GM12891 (cell line): ENCODE results near the gene GSTO2.

Experiments
- DNase-seq: peaks from one replicate; pipeline ENCODE4 v3.0.0; 2011; ENCODE audit warnings: low spot score; ENCODE audit not compliant: insufficient read length
- FAIRE-seq: peaks from 2 replicates; lab custom pipeline; 2011; peaks lifted over from hg19 to GRCh38; lab: Jason Lieb, UNC
- PAX5 ChIP-seq: IDR thresholded peaks from 2 replicates; pipeline ENCODE4 v1.6.1; 2011; ENCODE audit warnings: low read length, moderate library complexity, mild to moderate bottlenecking; ENCODE audit not compliant: insufficient read depth, severe bottlenecking
- POLR2A ChIP-seq: IDR thresholded peaks from 2 replicates; pipeline ENCODE4 v1.6.1; 2011; ENCODE audit warnings: low read depth, low read length, control low read depth
- POLR2AphosphoS5 ChIP-seq: IDR thresholded peaks from 2 replicates; pipeline ENCODE4 v1.6.1; 2011; ENCODE audit warnings: low read depth, low read length, control low read depth
- POU2F2 ChIP-seq: IDR thresholded peaks from 2 replicates; pipeline ENCODE4 v1.6.1; 2011; ENCODE audit warnings: low read depth, mild to moderate bottlenecking, control low read depth, low read length, moderate library complexity
- SPI1 ChIP-seq: IDR thresholded peaks from 2 replicates; pipeline ENCODE4 v1.6.1; 2011; ENCODE audit warnings: low read depth, low read length, control low read depth
- TAF1 ChIP-seq: IDR thresholded peaks from 2 replicates; pipeline ENCODE4 v1.6.1; 2011; ENCODE audit warnings: low read depth, low read length, control low read depth

Gene GSTO2

DNA sequence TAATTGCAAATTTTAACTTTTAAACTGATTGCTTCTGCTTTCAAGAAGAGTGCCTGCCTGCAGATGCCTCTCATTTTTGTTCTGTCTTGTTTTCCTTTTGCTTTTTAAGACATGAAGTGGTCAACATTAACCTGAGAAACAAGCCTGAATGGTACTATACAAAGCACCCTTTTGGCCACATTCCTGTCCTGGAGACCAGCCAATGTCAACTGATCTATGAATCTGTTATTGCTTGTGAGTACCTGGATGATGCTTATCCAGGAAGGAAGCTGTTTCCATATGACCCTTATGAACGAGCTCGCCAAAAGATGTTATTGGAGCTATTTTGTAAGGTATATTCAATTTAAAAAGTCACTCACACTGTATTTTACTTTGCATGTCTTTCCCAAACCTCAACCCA, 8.8 kb downstream of the GSTO2 start:
- TF ChIP-seq TAF1 (no peak), PAX5 (no peak), POLR2AphosphoS5 (no peak), SPI1 (no peak), POU2F2 (no peak), POLR2A (no peak)
- no peak for DNase-seq
- FAIRE-seq: no peak

DNA sequence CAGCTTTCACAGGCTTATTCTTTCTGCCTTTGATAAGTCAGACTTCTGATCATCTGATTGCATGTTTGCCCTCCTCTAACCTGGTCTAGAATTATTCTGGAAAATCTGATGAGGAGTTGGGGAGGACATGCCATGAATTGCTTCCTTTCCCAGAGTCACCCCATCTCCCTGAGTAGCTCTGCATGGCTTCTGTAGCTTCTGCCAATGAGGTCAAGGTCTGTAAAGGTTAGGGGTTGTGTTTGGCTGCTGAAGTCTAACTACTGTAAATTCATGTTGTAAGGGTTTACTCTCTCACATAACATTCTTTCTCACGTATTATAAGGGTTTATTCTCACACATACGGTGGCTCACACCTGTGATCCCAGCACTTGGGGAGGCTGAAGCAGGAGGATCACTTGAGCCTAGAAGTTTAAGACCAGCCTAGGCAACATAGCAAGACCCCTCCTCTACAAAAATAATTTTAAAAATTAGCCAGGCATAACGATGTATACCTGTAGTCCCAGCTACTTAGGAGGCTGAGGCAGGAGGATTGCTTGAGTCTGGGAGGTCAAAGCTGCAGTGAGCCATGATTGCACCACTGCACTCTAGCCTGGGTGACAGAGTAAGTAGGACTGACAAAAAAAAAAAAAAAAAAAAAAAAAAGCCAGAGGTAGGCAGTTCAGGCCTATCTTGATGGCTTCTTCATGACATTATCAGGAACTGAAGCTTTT, 10.7 kb downstream of the GSTO2 start:
- DNase-seq (no peak), FAIRE-seq (no peak)
- no peak for TF ChIP-seq TAF1
- TF ChIP-seq SPI1: no peak
- TF ChIP-seq PAX5: no peak

DNA sequence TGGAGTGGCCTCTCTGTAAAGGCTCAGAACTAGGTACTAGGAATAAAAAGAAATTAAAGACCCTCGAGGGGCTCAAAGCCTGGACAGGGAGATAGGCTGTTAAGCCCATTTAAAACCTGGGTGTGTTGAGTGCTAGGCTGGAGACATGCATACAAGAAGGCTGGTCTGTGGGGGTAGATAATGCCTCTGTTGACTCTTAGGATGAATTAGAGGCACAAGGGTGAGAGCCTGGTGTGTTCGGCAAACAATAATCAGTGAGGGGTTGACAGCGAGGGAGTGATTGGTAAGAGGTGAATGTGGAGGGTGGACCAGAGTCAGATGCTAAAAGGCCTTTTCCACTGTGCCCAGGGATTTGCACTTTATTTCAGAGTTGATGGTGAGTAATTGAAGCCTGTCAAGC, 12.7 kb downstream of the GSTO2 start:
- TF ChIP-seq TAF1 (no peak), SPI1 (no peak), POU2F2 (no peak), POLR2A (no peak), POLR2AphosphoS5 (no peak), PAX5 (no peak)
- no peak for FAIRE-seq
- no peak for DNase-seq

DNA sequence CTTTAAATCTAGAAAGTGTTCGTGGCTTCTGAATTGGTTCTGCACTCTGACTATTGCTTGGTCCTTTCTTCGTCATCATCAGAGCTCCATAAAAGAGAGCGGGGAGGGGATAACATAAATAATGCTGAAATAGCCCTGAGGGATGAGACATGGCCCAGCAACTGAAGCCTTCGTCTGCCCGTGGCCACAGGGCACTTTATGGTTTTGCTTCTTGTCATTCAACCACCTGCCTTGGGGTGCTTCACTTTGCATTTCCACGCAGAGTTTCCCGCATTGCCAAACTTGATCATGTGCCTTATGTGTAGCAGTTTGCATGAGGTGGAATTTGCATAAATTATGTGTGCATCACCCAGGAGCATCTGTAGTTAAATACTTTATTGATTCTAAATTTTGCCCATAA, 15.9 kb downstream of the GSTO2 start:
- TF ChIP-seq SPI1 (no peak), POLR2AphosphoS5 (no peak), TAF1 (no peak), POLR2A (no peak), POU2F2 (no peak), PAX5 (no peak)
- FAIRE-seq (no peak), DNase-seq (no peak)

DNA sequence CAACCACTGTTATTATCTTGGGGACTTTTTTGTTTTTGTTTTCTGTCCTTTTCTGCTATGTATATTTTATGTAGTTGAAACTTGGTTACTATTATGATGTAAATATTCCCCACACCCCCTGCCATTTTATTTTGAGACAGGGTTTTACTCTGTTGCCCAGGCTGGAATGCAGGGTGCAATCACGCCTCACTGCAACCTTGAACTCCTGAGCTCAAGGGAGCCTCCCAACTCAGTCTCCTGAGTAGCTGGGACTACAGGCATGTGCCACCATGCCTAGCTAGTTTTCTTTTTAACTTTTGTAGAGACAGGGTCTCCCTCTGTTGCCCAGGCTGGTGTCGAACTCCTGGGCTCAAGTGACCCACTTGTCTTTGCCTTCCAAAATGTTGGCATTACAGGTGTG, 18.0 kb downstream of the GSTO2 start:
- no peak for TF ChIP-seq TAF1
- no peak for TF ChIP-seq POLR2A
- TF ChIP-seq PAX5: no peak
- TF ChIP-seq POU2F2: no peak
- no peak for TF ChIP-seq SPI1
- no peak for TF ChIP-seq POLR2AphosphoS5
- FAIRE-seq (no peak), DNase-seq (no peak)

DNA sequence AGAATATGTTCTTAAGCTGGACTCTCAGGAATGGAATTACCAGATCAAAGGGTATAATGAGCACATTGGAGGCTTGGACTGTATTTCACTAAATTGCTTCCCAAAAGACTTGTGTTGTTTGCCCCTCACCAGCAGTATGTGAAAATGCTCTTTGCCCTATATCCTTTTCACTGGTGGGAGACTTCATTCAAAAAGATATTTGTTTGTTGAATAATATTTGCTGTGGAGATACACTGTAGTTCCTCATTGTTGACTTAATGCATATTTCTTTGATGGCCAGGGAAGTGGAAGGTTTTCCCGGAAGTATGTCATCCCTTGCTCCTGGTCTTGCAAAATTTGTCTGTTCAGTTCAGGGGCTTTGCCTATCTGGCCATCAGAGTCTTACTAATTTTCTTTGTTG, 19.4 kb downstream of the GSTO2 start:
- TF ChIP-seq POU2F2 (no peak), POLR2A (no peak)
- FAIRE-seq (no peak), DNase-seq (no peak)

DNA sequence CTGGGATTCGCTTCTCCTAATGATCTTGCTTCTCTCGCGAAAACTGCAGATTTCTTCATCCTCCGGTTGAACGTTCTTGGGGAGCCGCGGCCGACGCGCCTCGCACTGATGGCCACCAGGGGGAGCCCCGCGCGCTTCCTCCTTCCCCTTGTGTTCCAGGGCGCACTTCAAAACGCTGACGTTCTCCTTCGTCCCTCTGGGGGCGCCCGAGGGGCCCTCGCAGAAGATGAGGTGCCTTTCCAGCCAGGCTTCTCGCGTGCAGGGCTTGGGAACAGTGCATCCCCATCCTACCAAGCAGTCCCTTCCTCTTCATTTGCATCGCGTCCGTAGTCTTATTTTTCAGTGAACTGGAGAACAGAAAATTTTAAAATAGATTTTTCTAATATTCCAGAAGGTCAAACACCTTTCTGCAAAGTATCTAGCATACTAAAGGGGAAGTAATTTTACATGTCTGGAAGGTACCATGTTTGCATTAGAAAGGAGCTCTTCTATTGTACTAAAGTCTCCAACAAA, 22.5 kb downstream of the GSTO2 start:
- TF ChIP-seq SPI1 (peak; percentile 61), POLR2A (no peak)
- DNase-seq (peak; percentile 68), FAIRE-seq (peak; percentile 82)

DNA sequence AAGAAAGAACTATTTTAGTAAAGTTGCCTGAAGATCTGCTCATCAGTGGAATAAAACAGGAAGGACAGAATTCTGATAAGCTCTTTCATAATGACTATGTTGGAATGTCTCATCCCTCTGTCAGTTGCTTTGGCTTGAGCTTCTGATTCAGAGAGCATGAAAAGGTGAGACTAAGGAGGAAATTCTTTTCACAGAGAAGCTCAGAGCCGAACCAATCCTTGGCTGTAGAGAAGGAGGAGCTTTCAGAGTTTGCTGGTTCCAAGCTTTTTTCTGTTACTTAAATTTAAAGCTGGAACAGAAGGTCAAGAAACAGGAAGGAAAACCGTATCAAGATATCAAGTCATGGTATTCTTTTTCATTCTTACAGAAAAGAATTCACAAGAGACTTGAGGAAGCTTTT, 24.0 kb downstream of the GSTO2 start:
- DNase-seq: no peak

DNA sequence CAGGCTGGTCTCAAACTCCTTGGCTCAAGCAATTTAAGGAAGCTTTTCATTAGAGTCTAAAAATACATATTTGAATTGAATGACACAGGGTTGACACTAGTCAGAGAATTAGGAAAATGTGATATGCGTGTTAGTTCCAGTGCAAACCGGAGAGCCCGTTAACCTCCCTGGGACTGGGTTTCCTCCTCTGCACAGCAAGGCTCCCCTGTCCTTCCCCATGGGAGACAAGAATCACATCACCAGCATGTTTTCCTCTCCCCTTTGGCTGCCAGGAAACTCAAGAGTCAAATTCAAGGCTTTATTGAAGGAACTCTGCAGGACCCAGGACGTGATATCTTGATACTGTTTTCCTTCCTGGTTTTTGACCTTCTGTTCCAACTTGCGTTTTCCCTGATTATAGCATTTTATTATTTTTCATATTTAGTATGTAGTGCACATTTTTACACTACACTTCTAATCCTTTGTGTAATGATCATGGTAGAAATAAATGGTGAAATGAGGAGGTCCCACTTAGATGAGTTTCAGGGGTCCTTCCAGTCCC, 24.9 kb downstream of the GSTO2 start:
- DNase-seq (no peak), FAIRE-seq (no peak)
- TF ChIP-seq POLR2AphosphoS5 (no peak), POU2F2 (no peak), POLR2A (no peak), PAX5 (no peak), TAF1 (no peak), SPI1 (no peak)

More for the DNA sequence above, 24.0 kb downstream of the GSTO2 start:
- TF ChIP-seq POU2F2: no peak
- TF ChIP-seq POLR2AphosphoS5: no peak
- no peak for TF ChIP-seq POLR2A
- no peak for TF ChIP-seq PAX5
- no peak for TF ChIP-seq TAF1
- TF ChIP-seq SPI1: no peak
- FAIRE-seq: no peak

DNA sequence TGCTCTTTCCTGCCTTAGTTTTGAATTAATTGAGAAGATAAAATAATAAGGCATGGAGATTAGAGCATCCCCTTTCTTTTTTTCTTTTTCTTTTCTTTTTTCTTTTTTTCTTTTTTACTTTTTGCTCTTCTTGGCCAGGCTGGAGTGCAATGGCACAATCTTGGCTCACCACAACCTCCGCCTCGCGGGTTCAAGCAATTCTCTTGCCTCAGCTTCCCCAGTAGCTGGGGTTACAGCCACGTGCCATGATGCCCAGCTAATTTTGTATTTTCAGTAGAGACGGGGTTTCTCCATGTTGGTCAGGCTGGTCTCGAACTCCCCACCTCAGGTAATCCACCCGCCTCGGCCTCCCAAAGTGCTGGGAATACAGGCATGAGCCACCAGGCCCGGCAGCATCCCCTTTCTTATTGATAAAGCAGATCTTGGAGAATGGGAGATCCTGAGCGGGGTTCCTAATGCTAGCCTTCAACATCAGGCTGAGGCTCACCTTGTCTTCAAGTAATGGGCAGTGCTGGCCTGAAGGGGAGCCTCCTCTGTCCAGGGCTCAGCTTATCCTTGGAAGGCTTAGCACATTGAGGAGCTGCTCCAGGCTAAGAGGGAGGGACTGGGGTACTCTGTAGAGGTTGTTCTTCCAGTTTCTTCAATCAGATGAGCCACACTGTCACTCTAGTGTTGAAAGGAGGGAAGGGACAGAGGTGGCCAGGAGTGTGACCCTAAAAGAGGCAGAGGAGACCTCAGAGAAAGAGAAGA, 27.9 kb downstream of the GSTO2 start:
- FAIRE-seq (no peak), DNase-seq (no peak)
- TF ChIP-seq TAF1 (no peak), SPI1 (no peak), POU2F2 (no peak), POLR2A (no peak), PAX5 (no peak), POLR2AphosphoS5 (no peak)
